ENCODE results near the gene SCN4A.

Gene SCN4A

DNA sequence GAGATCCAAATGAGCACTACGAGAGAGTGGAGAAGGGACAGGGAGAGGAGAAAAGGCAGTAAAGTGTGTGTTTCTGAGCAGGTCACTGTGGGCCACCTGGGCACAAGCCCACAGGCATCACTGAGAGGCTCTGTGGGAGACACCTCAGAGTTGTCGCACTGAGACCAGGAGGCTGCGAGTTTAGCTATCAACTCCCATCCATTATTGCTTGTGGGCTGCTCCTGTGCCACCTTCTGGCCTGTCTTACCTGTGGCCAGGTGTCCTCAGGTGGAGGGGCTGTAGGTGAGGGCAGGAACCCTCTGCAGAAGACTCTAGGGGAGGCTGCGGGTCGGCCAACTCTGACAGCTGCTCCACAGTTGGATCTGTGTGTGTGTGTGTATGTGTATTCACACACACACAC, 22.9 kb upstream of the SCN4A start:
- H3K27me3 ChIP-seq (ENCODE audit: insufficient read depth, low read length, poor library complexity): peaks cover 3% of the 10 kb centered on the region
- ATAC-seq (ENCODE audit: insufficient read depth, low read depth) (no peak), DNase-seq (no peak)
- no peaks in the 10 kb centered on the region for H3K9me3 ChIP-seq (ENCODE audit: insufficient read depth, low read length, severe bottlenecking)
- no peak for TF ChIP-seq EZH2 (IDR thresholded peaks at IDR 0.05; ENCODE audit: borderline replicate concordance, low read depth, low read length, severe bottlenecking)
- TF ChIP-seq, protein P1, sequence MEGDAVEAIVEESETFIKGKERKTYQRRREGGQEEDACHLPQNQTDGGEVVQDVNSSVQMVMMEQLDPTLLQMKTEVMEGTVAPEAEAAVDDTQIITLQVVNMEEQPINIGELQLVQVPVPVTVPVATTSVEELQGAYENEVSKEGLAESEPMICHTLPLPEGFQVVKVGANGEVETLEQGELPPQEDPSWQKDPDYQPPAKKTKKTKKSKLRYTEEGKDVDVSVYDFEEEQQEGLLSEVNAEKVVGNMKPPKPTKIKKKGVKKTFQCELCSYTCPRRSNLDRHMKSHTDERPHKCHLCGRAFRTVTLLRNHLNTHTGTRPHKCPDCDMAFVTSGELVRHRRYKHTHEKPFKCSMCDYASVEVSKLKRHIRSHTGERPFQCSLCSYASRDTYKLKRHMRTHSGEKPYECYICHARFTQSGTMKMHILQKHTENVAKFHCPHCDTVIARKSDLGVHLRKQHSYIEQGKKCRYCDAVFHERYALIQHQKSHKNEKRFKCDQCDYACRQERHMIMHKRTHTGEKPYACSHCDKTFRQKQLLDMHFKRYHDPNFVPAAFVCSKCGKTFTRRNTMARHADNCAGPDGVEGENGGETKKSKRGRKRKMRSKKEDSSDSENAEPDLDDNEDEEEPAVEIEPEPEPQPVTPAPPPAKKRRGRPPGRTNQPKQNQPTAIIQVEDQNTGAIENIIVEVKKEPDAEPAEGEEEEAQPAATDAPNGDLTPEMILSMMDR (IDR thresholded peaks at IDR 0.05; ENCODE audit: borderline replicate concordance, extremely low read depth, low read length, poor library complexity, severe bottlenecking): no peak
- no peak overlapping the region for H3K9ac ChIP-seq (ENCODE audit: low read depth, low read length)
- H3K79me2 ChIP-seq (ENCODE audit: insufficient read depth, low read length): no peaks in the 10 kb centered on the region
- H3K4me2 ChIP-seq (ENCODE audit: insufficient read depth, low read length): no peak overlapping the region
- no peak overlapping the region for H2AFZ ChIP-seq (ENCODE audit: low read depth, low read length)
- peaks cover 22% of the 10 kb centered on the region for H3K4me1 ChIP-seq (ENCODE audit: insufficient read depth, low read length)
- no peaks in the 10 kb centered on the region for H4K20me1 ChIP-seq (ENCODE audit: insufficient read depth, low read length)
- no peak overlapping the region for H3K27ac ChIP-seq (ENCODE audit: low read length)
- H3K36me3 ChIP-seq (ENCODE audit: insufficient read depth, low read length): no peaks in the 10 kb centered on the region
- H3K4me3 ChIP-seq (ENCODE audit: low read depth in 1 of 2, low read length in 2 of 2): no peak overlapping the region

DNA sequence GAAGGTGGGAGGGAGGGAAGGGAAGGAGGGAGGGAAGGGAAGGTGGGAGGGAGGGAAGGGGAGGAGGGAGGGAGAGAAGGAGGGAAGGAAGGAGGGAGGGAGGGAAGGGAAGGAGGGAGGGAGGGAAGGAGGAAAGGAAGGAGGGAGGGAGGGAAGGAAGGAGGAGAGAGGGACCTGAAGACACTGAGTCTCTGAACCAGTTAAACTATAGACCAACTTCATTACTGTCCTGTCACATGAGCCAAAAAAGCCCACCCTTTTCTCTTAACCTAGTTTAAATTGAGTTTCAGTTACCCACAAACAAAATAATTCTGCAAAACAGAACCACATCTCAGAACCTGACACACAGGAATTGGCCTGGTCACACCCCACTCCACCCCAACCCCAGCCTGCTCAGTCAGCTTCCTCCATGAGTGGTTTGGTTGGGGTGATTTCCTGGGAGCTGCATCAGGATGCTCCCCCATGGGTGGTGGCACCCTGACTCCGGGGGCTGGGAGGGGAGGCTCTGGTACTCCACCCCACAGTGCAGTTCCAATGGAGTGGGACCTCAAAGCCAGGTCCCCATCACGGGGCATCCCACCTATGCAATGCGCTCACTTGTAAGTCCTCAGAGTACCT, 20.8 kb upstream of the SCN4A start:
- Histone ChIP-seq H3K79me2 (ENCODE audit: insufficient read depth, low read length) (no peaks in the 10 kb centered on the region), H4K20me1 (ENCODE audit: insufficient read depth, low read length) (no peaks in the 10 kb centered on the region), H3K27ac (ENCODE audit: low read length) (no peak overlapping the region), H3K36me3 (ENCODE audit: insufficient read depth, low read length) (no peaks in the 10 kb centered on the region), H3K4me2 (ENCODE audit: insufficient read depth, low read length) (no peak overlapping the region), H3K27me3 (ENCODE audit: insufficient read depth, low read length, poor library complexity) (peaks cover 3% of the 10 kb centered on the region), H3K9me3 (ENCODE audit: insufficient read depth, low read length, severe bottlenecking) (no peaks in the 10 kb centered on the region), H3K4me1 (ENCODE audit: insufficient read depth, low read length) (peaks cover 11% of the 10 kb centered on the region), H3K4me3 (ENCODE audit: low read depth in 1 of 2, low read length in 2 of 2) (no peak overlapping the region), H3K9ac (ENCODE audit: low read depth, low read length) (no peak overlapping the region), H2AFZ (ENCODE audit: low read depth, low read length) (no peak overlapping the region)
- ATAC-seq (ENCODE audit: insufficient read depth, low read depth): no peak
- no peak for TF ChIP-seq EZH2 (IDR thresholded peaks at IDR 0.05; ENCODE audit: borderline replicate concordance, low read depth, low read length, severe bottlenecking)
- TF ChIP-seq, protein P1 (IDR thresholded peaks at IDR 0.05; ENCODE audit: borderline replicate concordance, extremely low read depth, low read length, poor library complexity, severe bottlenecking): no peak
- DNase-seq: no peak

DNA sequence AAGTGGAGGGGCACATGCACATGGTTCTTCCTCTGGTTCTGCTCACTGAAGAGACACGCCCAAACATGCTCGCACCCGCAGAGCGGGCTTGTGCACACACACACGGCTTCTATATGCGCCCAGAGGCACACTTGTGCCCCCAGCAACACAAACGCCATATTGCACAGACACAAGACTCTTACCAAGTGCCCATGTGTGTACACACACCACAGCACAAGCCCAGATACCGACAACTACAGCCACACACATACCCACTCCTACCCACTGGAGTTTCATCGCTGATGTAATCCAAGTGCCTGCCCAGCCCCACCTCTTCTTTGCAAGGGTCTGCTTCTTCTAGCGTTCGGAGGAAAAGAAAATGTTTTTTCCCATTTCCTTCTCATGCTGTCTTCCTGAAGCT, 18.9 kb upstream of the SCN4A start:
- TF ChIP-seq, protein P1 (IDR thresholded peaks at IDR 0.05; ENCODE audit: borderline replicate concordance, extremely low read depth, low read length, poor library complexity, severe bottlenecking): no peak
- TF ChIP-seq EZH2 (IDR thresholded peaks at IDR 0.05; ENCODE audit: borderline replicate concordance, low read depth, low read length, severe bottlenecking): no peak
- no peak for ATAC-seq (ENCODE audit: insufficient read depth, low read depth)
- Histone ChIP-seq H2AFZ (ENCODE audit: low read depth, low read length) (no peak overlapping the region), H3K27ac (ENCODE audit: low read length) (no peak overlapping the region), H3K9ac (ENCODE audit: low read depth, low read length) (no peak overlapping the region), H3K36me3 (ENCODE audit: insufficient read depth, low read length) (no peaks in the 10 kb centered on the region), H4K20me1 (ENCODE audit: insufficient read depth, low read length) (no peaks in the 10 kb centered on the region), H3K4me3 (ENCODE audit: low read depth in 1 of 2, low read length in 2 of 2) (no peak overlapping the region), H3K79me2 (ENCODE audit: insufficient read depth, low read length) (no peaks in the 10 kb centered on the region), H3K4me1 (ENCODE audit: insufficient read depth, low read length) (no peaks in the 10 kb centered on the region), H3K27me3 (ENCODE audit: insufficient read depth, low read length, poor library complexity) (peaks cover 3% of the 10 kb centered on the region), H3K9me3 (ENCODE audit: insufficient read depth, low read length, severe bottlenecking) (no peaks in the 10 kb centered on the region), H3K4me2 (ENCODE audit: insufficient read depth, low read length) (no peak overlapping the region)
- DNase-seq: no peak

Data from DND-41 (cell line).